ENCODE data around the gene ARL5C.

DNA sequence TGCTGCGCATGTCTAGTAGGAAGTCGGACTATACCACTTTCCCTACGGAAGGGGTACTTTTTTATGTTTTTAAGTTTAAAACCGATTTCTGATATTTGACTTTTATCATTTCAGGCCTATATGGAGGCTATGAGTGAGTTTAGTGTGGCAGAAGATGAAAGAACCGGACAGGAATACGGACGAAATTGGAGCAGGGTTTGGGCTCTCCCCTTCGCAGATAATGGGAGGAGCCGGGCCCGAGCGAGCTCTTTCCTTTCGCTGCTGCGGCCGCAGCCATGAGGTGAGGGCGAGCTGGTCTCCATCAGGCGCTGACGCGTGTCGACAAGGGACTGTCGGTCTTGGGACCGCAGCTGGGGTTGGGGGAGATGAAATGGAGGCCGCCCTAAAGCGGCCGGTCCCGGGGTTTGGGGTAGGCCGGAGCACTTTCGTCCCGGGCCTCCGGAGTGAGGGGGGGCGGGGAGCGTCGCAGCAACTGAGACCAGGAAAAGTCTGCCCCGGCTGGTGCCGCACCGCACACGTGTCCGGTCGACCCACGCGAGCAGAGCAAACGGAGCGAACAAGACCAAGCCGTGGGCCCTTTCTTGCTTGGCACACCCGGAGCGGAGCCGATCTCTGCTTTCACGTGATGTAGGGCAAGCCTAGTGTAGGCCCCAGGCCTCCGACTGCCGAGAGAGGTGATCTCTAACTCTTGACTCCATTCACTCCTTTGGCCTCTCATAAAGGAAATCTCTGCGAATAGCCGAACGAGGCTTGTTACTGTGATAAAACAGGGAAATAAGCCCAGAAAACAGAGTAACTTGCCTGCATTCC, 34.3 kb upstream of the ARL5C start, which contains the start of gene RPL19:
- no peak for TF ChIP-seq EZH2phosphoT487 (IDR thresholded peaks at IDR 0.05; ENCODE audit: low read depth, severe bottlenecking, unreplicated experiment)
- TF ChIP-seq, protein P1, sequence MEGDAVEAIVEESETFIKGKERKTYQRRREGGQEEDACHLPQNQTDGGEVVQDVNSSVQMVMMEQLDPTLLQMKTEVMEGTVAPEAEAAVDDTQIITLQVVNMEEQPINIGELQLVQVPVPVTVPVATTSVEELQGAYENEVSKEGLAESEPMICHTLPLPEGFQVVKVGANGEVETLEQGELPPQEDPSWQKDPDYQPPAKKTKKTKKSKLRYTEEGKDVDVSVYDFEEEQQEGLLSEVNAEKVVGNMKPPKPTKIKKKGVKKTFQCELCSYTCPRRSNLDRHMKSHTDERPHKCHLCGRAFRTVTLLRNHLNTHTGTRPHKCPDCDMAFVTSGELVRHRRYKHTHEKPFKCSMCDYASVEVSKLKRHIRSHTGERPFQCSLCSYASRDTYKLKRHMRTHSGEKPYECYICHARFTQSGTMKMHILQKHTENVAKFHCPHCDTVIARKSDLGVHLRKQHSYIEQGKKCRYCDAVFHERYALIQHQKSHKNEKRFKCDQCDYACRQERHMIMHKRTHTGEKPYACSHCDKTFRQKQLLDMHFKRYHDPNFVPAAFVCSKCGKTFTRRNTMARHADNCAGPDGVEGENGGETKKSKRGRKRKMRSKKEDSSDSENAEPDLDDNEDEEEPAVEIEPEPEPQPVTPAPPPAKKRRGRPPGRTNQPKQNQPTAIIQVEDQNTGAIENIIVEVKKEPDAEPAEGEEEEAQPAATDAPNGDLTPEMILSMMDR (IDR thresholded peaks at IDR 0.05; ENCODE audit: poor library complexity) = no peak
